NCI-H1417 (cell line): Measurements from ENCODE around the gene ANO10.
"Not testable (repeated sequence)": the region's sequence is repeated elsewhere in the genome, so short reads cannot be mapped to it uniquely, and the experiment has no call there.

ENCODE experiments used
- DNase-seq, 3 experiments: peaks; one replicate each; lab custom pipeline; 2025; lab: John Stamatoyannopoulos, UW

The ANO10 gene

DNA sequence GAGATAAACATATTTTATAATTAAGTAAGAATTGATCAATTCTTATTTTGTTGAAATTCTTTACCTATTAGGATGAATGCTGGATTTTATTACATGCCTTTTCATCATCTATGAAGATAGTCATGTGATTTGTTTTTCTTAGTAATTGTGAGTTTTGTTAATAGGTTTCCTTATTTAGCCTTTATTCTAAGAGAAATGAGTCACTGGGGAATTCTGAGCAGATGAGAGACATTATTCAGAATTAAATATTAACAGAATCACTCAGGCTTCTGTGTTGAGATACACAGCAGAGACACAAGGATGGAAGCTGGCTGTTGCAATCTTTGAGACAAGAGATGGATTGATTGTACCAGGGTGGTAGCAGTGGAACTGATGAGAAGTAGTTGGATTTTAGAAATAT lies 7.4 kb upstream of the ANO10 start:
- no peak for DNase-seq

- DNase-seq, result no peak
Measured at GRCh38 chr3:43627360-43627759, 5.5 kb upstream of the ANO10 start.

GRCh38 chr3:43624619-43625305 lies 3.0 kb upstream of the ANO10 start:
- DNase-seq, result no peak

- peak in 1 of 3 experiments; percentile 46 for DNase-seq
Measured at GRCh38 chr3:43620831-43621655, 768 bp downstream of the ANO10 start.

DNA sequence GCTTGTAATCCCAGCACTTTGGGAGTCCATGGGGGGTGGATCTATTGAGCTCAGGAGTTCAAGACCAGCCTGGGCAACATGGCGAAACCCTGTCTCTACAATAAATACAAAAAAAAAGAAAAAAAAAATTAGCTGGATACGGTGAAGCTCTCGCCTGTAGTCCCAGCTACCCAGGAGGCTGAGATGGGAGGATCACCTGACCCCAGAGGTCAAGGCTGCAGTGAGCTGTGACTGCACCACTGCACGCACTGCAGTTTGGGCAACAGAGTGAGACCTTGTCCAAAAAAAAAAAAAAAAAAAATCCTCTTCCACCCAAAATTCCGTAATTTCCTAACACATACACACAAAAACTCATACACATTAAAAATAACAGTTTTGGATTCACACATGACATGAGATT lies 2.2 kb downstream of the ANO10 start:
- no peak for DNase-seq

- DNase-seq, result no peak
Measured at GRCh38 chr3:43618142-43618541, 3.7 kb downstream of the ANO10 start.

DNA sequence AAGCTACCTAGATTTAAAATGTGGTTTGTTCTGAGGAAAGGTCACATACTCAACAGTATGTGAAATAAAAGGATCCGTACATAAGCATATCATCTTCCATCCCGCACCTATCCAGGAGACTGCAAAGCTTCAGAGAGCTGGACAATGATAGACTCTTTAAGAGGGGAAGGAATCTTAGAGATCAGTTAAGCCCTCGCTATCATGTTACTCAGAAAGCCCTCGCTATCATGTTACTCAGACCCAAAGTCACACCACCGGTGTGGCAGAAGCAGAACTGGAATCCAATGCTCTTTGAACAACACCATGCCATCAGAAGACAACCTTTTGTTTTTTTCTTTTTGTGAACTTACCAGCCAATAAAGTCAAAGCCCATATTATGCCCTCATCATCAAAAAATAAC lies 5.8 kb downstream of the ANO10 start:
- DNase-seq, result no peak

GRCh38 chr3:43615133-43615532 lies 6.7 kb downstream of the ANO10 start:
- DNase-seq, result no peak

DNA sequence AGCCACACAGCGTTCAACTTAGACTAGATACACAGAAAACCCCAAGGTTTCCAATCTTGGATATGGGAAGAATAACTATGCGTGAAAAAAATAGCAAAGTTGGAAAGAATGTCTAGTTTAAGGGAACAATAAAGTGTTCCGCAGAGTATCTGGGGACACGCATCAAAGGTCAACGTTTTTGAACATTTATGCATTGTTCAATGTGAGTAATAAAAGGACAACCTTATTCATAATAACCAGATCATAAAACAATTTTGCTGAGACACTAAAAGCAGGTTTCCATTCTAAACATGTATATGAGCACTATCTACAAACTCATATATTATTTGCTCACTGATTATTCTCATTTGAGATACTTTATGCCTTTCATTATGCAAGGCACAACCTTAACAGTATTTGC lies 7.8 kb downstream of the ANO10 start:
- DNase-seq, result no peak

DNA sequence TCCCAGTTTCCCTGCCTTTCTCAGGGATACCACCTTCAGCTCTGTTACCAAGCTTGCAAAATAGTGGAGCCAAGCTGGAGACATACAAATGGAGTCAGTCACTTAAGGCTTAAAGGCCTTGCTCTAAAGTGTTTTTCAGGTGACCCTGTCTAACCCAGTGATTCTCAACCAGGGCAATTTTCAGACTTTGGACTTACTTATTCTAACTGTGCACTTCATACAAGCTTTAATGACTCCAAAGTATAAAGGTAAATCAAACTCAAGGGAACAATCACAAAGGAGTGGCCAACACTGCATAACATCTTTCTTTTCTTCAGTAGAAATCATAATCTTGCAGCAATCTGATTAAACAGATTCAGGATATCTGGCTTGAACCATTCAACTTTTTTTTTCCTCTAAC lies 9.4 kb downstream of the ANO10 start:
- no peak for DNase-seq

DNA sequence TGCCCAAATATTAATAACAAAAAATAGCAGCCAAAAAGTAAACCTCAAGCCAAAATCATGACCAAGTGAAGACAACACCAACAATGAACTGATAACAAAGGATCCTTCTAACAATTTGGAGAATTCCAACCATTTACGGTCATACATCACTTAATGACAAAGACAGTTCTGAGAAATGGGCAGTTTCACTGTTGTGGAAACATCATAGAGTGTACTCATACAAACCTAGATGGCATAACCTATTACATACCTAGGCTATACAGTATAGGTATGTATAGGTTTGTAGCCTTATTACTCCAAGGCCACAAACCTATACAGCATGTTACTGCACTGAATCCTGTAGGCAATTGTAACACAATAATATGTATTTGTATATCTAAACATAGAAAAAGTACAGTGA lies 12.4 kb downstream of the ANO10 start:
- no peak for DNase-seq

DNA sequence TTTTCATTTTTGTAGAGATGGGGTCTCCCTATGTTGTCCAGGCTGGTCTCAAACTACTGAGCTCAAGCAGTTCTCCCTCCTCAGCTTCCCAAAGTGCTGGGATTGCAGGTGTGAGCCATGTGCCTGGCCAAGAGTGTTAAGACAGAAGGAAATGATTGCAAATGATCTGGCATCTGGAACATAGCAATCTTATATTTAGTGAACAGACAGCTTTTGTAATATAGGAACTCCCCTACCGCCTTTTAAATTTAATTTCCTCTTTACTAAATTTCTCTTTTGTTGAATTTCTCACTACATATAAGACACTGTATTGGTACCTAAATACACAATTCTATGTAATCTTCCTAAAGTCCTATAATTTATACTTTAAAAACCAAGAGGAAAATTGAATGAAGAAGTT lies 13.1 kb downstream of the ANO10 start:
- DNase-seq, result no peak

- no peak for DNase-seq
Measured at GRCh38 chr3:43606284-43606683, 15.5 kb downstream of the ANO10 start.

GRCh38 chr3:43599959-43600358 lies 21.9 kb downstream of the ANO10 start:
- not testable (repeated sequence) for DNase-seq

DNA sequence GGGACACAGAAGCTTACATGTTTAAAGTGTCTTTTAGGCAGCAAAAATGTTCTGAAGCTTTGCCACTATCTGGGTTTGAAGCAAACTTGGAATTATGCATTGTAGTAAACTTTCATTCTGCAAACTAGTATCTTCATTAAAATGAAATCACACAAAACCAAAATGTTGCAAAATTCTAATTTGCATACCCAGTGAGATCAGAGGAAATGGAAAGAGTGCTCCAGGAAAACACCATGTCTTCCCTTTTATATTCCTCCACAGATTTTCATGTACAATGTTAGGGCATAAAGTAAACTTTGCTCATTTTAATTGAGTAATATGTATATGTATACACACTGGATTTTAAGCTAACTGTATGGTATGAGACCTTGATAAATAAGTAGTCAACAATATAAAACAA lies 23.9 kb downstream of the ANO10 start:
- DNase-seq, result no peak

DNA sequence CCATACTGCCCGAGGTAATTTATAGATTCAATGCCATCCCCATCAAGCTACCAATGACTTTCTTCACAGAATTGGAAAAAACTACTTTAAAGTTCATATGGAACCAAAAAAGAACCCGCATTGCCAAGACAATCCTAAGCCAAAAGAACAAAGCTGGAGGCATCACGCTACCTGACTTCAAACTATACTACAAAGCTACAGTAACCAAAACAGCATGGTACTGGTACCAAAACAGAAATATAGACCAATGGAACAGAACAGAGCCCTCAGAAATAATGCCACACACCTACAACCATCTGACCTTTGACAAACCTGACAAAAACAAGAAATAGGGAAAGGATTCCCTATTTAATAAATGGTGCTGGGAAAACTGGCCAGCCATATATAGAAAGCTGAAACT lies 25.6 kb downstream of the ANO10 start:
- DNase-seq, result not testable (repeated sequence)

GRCh38 chr3:43595280-43595679 lies 26.5 kb downstream of the ANO10 start:
- DNase-seq, result not testable (repeated sequence)

- not testable (repeated sequence) for DNase-seq
Measured at GRCh38 chr3:43593588-43593987, 28.2 kb downstream of the ANO10 start.

- DNase-seq, result not testable (repeated sequence)
Measured at GRCh38 chr3:43591866-43592265, 29.9 kb downstream of the ANO10 start.

GRCh38 chr3:43587303-43587702 lies 34.5 kb downstream of the ANO10 start:
- DNase-seq, result no peak

DNA sequence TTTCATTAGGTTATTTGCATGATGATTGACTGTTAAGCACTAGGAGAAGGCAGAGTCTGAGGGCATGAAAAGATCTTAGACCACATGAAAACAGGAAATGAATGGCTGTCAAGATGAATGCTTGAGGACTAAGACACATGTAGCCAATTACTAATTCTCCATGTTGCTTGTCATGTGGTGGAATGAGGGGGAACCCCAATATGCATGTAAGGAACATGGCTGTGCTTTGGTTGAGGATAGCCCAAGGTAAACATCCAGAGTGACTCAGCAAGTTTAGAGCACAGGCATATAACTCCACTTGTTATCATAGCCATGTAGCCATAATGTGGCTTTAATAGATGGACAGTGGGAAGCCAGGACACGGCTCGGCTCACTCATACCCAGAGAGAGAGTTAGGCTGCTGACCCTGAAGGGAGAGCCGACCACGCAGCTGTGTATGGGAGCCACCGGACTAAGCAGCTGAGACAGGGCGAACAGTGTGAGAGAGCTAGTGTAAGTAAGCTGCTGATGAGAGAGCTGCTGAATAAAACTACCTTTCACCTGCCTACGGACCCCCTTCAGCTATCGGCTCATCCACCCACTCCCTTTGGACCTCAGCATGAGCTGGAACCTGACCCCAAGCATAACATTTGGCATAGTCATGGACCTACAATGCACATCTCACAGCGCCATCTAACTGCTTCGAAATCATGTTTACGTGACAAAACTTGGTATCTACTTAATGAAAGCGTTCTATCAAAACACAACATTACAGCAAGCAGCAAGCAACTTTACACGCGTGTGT lies 37.6 kb downstream of the ANO10 start:
- DNase-seq, result no peak

DNA sequence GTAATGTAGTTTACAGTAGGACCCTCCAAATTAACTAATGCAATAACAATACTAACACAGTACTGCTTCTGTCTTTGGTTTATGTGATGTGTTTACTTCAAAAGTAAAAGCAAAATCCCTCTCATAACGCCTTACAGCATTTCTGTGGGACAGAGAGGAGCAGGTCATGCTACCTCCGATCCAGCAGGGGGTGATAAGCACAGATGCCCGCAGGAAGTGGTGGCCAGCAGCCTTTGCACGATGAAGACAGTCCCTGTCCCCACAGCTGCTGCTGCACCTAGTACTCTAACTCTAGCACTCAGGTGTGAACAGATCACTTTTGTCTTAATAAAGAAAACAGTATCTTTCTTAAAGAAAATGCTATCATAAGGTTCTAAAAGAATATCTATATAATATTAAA lies 38.3 kb downstream of the ANO10 start:
- DNase-seq, result no peak

GRCh38 chr3:43582866-43583265 lies 38.9 kb downstream of the ANO10 start:
- DNase-seq, result no peak
